ENCODE data around the gene BRI3. TPM values are rescaled to one million over a fixed set of nuclear protein-coding genes. Genes with fewer than 3 reads are reported as not detected.

Gene BRI3
- total RNA-seq, 1 donor from 2014 or later: 344 TPM

DNA sequence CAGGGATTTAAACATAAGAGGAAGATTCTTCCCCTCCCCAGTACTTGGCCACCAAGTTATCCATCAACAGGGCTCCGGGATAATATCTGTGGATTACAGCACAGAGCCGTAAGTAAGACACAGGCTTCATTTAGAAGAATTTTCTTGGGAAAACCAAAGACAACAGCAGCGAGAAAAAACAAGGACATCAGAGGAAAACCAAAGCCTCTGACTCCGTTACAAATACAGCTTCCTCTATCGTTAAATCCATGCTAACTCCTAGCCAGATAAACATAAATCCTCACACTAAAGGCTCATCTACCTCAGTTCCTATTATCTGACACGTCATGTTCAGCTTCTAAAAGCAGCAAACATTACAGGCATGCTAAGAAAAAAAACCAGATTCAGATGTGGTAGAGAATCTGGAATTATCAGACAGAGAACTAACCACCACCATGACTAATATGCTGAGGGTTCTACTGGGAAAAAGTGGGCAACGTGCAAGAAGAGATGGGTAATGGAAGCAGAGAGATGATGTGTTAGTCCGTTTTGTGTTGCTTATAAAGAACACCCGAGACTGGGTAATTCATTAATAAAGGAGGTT lies 48.4 kb downstream of the BRI3 start:
- DNase-seq (ENCODE audit: extremely low spot score, unreplicated experiment): no peak
- Mint-ChIP-seq H3K27me3 (ENCODE audit: unreplicated experiment) (no peaks in the 10 kb centered on the region), H3K9me3 (ENCODE audit: unreplicated experiment) (peaks cover 6% of the 10 kb centered on the region), H3K4me3 (ENCODE audit: unreplicated experiment) (no peak overlapping the region), H3K4me1 (ENCODE audit: unreplicated experiment) (peaks cover 27% of the 10 kb centered on the region), H3K27ac (ENCODE audit: unreplicated experiment) (peak overlapping the region; percentile 83), H3K36me3 (ENCODE audit: unreplicated experiment) (peaks cover 6% of the 10 kb centered on the region)
- TF ChIP-seq, protein P1, sequence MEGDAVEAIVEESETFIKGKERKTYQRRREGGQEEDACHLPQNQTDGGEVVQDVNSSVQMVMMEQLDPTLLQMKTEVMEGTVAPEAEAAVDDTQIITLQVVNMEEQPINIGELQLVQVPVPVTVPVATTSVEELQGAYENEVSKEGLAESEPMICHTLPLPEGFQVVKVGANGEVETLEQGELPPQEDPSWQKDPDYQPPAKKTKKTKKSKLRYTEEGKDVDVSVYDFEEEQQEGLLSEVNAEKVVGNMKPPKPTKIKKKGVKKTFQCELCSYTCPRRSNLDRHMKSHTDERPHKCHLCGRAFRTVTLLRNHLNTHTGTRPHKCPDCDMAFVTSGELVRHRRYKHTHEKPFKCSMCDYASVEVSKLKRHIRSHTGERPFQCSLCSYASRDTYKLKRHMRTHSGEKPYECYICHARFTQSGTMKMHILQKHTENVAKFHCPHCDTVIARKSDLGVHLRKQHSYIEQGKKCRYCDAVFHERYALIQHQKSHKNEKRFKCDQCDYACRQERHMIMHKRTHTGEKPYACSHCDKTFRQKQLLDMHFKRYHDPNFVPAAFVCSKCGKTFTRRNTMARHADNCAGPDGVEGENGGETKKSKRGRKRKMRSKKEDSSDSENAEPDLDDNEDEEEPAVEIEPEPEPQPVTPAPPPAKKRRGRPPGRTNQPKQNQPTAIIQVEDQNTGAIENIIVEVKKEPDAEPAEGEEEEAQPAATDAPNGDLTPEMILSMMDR (IDR thresholded peaks at IDR 0.05): no peak

DNA sequence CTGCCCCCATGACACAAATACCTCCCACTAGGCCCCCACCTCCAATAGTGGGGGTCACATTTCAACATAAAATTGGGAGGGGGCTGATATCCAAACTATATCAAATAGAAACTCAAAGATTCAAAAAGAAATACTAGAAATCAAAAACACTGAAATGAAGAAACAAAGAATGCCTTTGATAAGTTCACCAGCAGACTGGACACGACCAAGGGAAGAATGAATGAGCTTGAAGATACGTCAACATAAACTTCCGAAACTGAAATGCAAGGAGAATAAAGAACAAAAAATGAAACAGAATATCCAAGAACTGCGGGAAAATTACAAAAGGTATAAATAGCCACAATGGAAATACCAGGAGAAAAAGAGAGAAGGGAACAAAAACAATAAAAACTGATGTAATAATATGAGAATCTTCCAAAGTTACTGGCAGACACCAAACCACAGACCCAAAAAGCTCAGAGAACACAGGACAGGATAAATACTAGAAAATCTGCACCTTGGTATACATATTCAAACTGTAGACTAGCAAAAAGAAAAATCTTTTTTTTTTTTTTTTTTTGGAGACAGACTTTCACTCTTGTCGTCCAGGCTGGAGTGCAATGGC lies 49.5 kb downstream of the BRI3 start:
- Mint-ChIP-seq H3K27ac (ENCODE audit: unreplicated experiment) (no peak overlapping the region), H3K4me3 (ENCODE audit: unreplicated experiment) (no peak overlapping the region), H3K9me3 (ENCODE audit: unreplicated experiment) (peaks cover 6% of the 10 kb centered on the region), H3K36me3 (ENCODE audit: unreplicated experiment) (peaks cover 6% of the 10 kb centered on the region), H3K4me1 (ENCODE audit: unreplicated experiment) (peaks cover 27% of the 10 kb centered on the region), H3K27me3 (ENCODE audit: unreplicated experiment) (no peaks in the 10 kb centered on the region)
- DNase-seq (ENCODE audit: extremely low spot score, unreplicated experiment): no peak
- TF ChIP-seq, protein P1 (IDR thresholded peaks at IDR 0.05): no peak

DNA sequence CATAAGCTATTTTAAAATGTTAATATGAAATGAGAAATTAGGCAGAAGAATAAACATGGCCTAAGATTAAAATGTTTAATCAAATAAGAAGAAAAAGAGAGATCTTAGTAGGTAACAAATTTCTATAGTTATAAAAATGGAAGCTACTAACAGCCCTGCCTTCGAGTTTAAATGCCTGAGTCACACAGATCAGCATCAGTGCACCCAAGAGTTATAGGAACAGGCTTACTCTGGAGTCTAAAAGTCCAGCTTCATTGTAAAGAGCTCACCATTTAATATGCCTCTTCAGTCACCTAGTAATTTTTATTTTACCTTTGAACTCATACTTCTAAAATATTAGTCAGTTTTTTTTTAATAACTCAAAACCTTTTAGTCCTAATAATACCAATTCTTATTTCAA lies 52.6 kb downstream of the BRI3 start:
- H3K9me3 Mint-ChIP-seq (ENCODE audit: unreplicated experiment): peaks cover 6% of the 10 kb centered on the region
- peaks cover 16% of the 10 kb centered on the region for H3K4me1 Mint-ChIP-seq (ENCODE audit: unreplicated experiment)
- DNase-seq (ENCODE audit: extremely low spot score, unreplicated experiment): no peak
- no peaks in the 10 kb centered on the region for H3K27me3 Mint-ChIP-seq (ENCODE audit: unreplicated experiment)
- peaks cover 6% of the 10 kb centered on the region for H3K36me3 Mint-ChIP-seq (ENCODE audit: unreplicated experiment)
- peak overlapping the region; percentile 54 for H3K27ac Mint-ChIP-seq (ENCODE audit: unreplicated experiment)
- H3K4me3 Mint-ChIP-seq (ENCODE audit: unreplicated experiment): no peak overlapping the region
- TF ChIP-seq, protein P1 (IDR thresholded peaks at IDR 0.05): no peak

DNA sequence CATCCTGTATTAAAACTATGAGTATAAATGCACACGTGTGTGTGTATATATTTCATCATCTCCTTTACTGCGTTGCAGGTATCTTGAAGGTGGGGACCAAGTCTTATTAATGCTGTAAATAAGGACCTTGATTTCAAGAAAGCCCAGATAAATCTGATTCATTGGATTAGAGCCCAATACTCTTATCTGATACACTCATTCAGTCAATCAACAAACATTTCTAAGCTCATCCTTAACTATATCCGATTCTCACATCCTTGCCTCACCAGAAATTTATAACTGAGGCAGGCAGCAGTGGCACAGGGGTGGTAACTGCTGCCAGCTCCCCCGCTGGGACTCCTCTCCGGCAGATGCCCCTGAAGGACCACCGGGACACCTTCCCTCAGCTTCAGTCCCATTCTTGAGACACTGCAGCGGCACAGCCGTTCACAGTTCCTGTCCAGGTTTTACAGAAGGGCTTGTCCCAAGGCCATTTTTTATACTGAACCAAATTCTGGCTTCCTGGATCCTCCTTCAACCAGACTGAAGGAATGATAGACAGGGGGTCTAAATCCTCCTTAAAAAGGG lies 54.0 kb downstream of the BRI3 start:
- no peaks in the 10 kb centered on the region for H3K27me3 Mint-ChIP-seq (ENCODE audit: unreplicated experiment)
- TF ChIP-seq, protein P1 (IDR thresholded peaks at IDR 0.05): no peak
- H3K27ac Mint-ChIP-seq (ENCODE audit: unreplicated experiment): no peak overlapping the region
- H3K9me3 Mint-ChIP-seq (ENCODE audit: unreplicated experiment): peaks cover 6% of the 10 kb centered on the region
- peaks cover 9% of the 10 kb centered on the region for H3K36me3 Mint-ChIP-seq (ENCODE audit: unreplicated experiment)
- H3K4me3 Mint-ChIP-seq (ENCODE audit: unreplicated experiment): no peak overlapping the region
- DNase-seq (ENCODE audit: extremely low spot score, unreplicated experiment): no peak
- H3K4me1 Mint-ChIP-seq (ENCODE audit: unreplicated experiment): peaks cover 5% of the 10 kb centered on the region

DNA sequence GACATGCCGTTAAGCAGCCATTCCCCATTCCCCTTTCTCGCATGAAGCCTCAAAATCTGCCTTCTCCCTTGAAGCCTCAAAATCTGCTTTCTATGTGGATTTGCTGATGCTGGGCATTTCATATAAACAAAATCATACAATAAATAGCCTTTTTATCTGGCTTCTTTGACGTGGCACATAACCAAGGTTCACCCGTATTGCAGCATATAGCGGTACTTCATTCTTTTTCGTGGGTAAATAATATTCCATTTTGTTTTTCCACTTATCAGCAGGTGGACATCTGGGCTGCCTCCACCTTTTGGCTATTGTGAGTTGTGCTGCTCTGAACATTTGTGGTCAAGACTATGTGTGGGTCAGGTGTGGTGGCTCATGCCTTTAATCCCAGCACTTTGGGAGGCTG lies 57.0 kb downstream of the BRI3 start:
- H3K4me3 Mint-ChIP-seq (ENCODE audit: unreplicated experiment): no peak overlapping the region
- no peak for DNase-seq (ENCODE audit: extremely low spot score, unreplicated experiment)
- H3K36me3 Mint-ChIP-seq (ENCODE audit: unreplicated experiment): peaks cover 3% of the 10 kb centered on the region
- H3K9me3 Mint-ChIP-seq (ENCODE audit: unreplicated experiment): no peaks in the 10 kb centered on the region
- TF ChIP-seq, protein P1 (IDR thresholded peaks at IDR 0.05): no peak
- H3K27ac Mint-ChIP-seq (ENCODE audit: unreplicated experiment): no peak overlapping the region
- peaks cover 9% of the 10 kb centered on the region for H3K4me1 Mint-ChIP-seq (ENCODE audit: unreplicated experiment)
- H3K27me3 Mint-ChIP-seq (ENCODE audit: unreplicated experiment): no peaks in the 10 kb centered on the region

All from osteocyte (in vitro differentiated cells).